HPDE6-E6E7 (cell line): ENCODE measurements around the gene MAK.
"Not testable (repeated sequence)": the region's sequence is repeated elsewhere in the genome, so short reads cannot be mapped to it uniquely, and the experiment has no call there.

Experiments
- DNase-seq: peaks from one replicate; pipeline ENCODE4 v3.0.0; 2011; ENCODE audit warnings: missing footprints; ENCODE audit errors: extremely low spot score

Gene MAK

GRCh38 chr6:10853849-10854300, 15.5 kb upstream of the MAK start:
- not testable (repeated sequence) for DNase-seq

GRCh38 chr6:10852361-10852960, 14.1 kb upstream of the MAK start:
- DNase-seq, result no peak

- no peak for DNase-seq
These were observed 12.4 kb upstream of the MAK start for GRCh38 chr6:10850728-10851127.

- DNase-seq, result no peak
These were observed 11.6 kb upstream of the MAK start for GRCh38 chr6:10849901-10850300.

- no peak for DNase-seq
These were observed 9.3 kb upstream of the MAK start for GRCh38 chr6:10847684-10848083.

- DNase-seq, result no peak
These were observed 5.2 kb upstream of the MAK start for GRCh38 chr6:10843554-10843953.

GRCh38 chr6:10838794-10839333, 525 bp upstream of the MAK start:
- DNase-seq, result no peak

- DNase-seq, result peak; percentile 6
These were observed 731 bp downstream of the MAK start for GRCh38 chr6:10837622-10837994.

- peak; percentile 29 for DNase-seq
These were observed 1.2 kb downstream of the MAK start for GRCh38 chr6:10837009-10837621.

GRCh38 chr6:10834823-10835222, 3.5 kb downstream of the MAK start:
- no peak for DNase-seq

GRCh38 chr6:10831609-10832008, 6.7 kb downstream of the MAK start:
- no peak for DNase-seq

- DNase-seq, result no peak
These were observed 13.5 kb downstream of the MAK start for GRCh38 chr6:10824819-10825218.

GRCh38 chr6:10824297-10824696, 14.0 kb downstream of the MAK start:
- DNase-seq, result no peak

GRCh38 chr6:10814176-10814575, 24.2 kb downstream of the MAK start:
- DNase-seq, result not testable (repeated sequence)

GRCh38 chr6:10809098-10809497, 29.2 kb downstream of the MAK start:
- no peak for DNase-seq

- DNase-seq, result no peak
These were observed 30.0 kb downstream of the MAK start for GRCh38 chr6:10808376-10808775.

- DNase-seq, result peak; percentile 71
These were observed 37.0 kb downstream of the MAK start for GRCh38 chr6:10801224-10801848.

GRCh38 chr6:10800810-10801209, 37.5 kb downstream of the MAK start:
- peak; percentile 60 for DNase-seq

GRCh38 chr6:10794239-10794638, 44.1 kb downstream of the MAK start:
- DNase-seq, result no peak

GRCh38 chr6:10793695-10794094, 44.6 kb downstream of the MAK start:
- no peak for DNase-seq

- DNase-seq, result no peak
These were observed 45.3 kb downstream of the MAK start for GRCh38 chr6:10793035-10793434.

- DNase-seq, result no peak
These were observed 46.2 kb downstream of the MAK start for GRCh38 chr6:10792101-10792500.

GRCh38 chr6:10791673-10792072, 46.7 kb downstream of the MAK start:
- DNase-seq, result no peak
